H1 (cell line): ENCODE data around the gene MAGI1. TPM values are rescaled to one million over a fixed set of nuclear protein-coding genes. Genes with fewer than 3 reads are reported as not detected.

Experiments
- CBX5 ChIP-seq: fragments of 300-800, 300-1000 bp; sonication (generic); IDR thresholded peaks from 2 replicates; pipeline ENCODE4 v1.7.1; 2016; ENCODE audit warnings: antibody characterized with exemption, low read length, low read depth
- SIN3A ChIP-seq, 2 experiments: IDR thresholded peaks in 1 of 2; conservative IDR thresholded peaks in 1 of 2; 2 replicates each; pipeline ENCODE4 v1.6.1; 2011 to 2012; ENCODE audit warnings: low read length in 2 of 2, improper control_type of control experiment in 1 of 2, low read depth in 1 of 2, mild to moderate bottlenecking in 1 of 2
- YY1 ChIP-seq: IDR thresholded peaks from 2 replicates; pipeline ENCODE4 v1.6.1; 2011; ENCODE audit warnings: low read depth, mild to moderate bottlenecking, low read length
- polyA plus RNA-seq, 7 experiments: library from polyadenylated mRNA; depleted of rRNA in 3 of 7; stranded (reverse) in 5 of 7; unstranded in 2 of 7; fragments of >200 nt in 5 of 7; fragments of 200-250 nt in 2 of 7; gene quantifications; 1 replicate in 5 of 7; 2 replicates in 1 of 7; 4 replicates in 1 of 7; pipeline versions ENCODE4 v1.2.1 to v1.2.3, GENCODE V29; 2011 to 2013; ENCODE audit warnings: missing spikeins in 2 of 7, mixed read lengths in 2 of 7
- total RNA-seq: library from RNA; stranded (reverse); fragmentation: NEBNext Ultra II Directional; extraction: Animal tissue kit (Norgen Biotek cat#: 25700); gene quantifications from 2 replicates; pipeline ENCODE4 v1.2.1, GENCODE V29; 2021

MAGI1 gene
- total and polyA plus RNA-seq, 2 of the 8 experiments (the other 6 are each of a cell fraction or from before 2014, with no cell fraction given): 19.8 to 78.0 TPM

DNA sequence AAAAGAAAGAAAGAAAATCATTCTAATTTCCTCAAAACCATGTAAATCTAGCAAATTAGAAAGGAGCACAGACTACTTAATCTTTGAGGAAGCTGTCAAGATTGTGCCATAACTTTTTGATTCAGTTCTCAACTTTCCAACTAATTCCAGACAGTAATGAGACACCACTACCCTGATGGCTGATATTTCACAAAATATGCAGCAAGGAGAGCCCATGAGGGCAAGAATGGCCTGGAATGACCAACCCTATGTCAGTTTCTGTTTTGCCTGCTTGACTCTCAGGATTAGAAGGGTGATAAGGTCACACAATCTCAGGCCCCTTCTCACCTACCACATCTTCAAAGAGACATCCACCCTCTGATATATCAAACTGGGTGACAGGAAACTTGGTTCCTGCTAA is 134.7 kb downstream of the MAGI1 start (continued):
- TF ChIP-seq SIN3A (conservative IDR thresholded peaks at IDR 0.05 in 1 of 2, IDR thresholded peaks at IDR 0.05 in 1 of 2; ENCODE audit: low read depth in 1 of 2, low read length in 2 of 2) (no peak), YY1 (no peak), CBX5 (no peak)
